Ovary (tissue), 9 donors: ENCODE results near the gene CDC42EP4. TPM values are rescaled to one million over a fixed set of nuclear protein-coding genes. Genes with fewer than 3 reads are reported as not detected.

Experiments
- DNase-seq, 5 donors: peaks; one replicate each; pipeline ENCODE4 v3.0.0-alpha.2; 2019 to 2020
- H3K27ac ChIP-seq, 2 donors: fragments of 200-600 bp; one replicate each; pipeline versions ENCODE4 v1.5.1 to v1.8.0; 2019 to 2022
- H3K27me3 ChIP-seq: fragments of 200-600 bp; one replicate; pipeline ENCODE4 v1.8.0; 2022
- H3K36me3 ChIP-seq: fragments of 200-600 bp; sonication (generic); one replicate; pipeline ENCODE4 v1.5.1; 2019
- H3K4me1 ChIP-seq: one replicate; pipeline ENCODE4 v1.8.1; 2013; ENCODE audit warnings: mild to moderate bottlenecking, moderate library complexity; ENCODE audit not compliant: insufficient read depth
- H3K4me3 ChIP-seq: fragments of 200-600 bp; sonication (generic); one replicate; pipeline ENCODE4 v1.5.1; 2017
- H3K9me3 ChIP-seq, 2 donors: fragments of 200-600 bp in 1 of 2; sonication (generic) in 1 of 2; one replicate each; pipeline versions ENCODE4 v1.5.1 to v1.8.1; 2013 to 2019; ENCODE audit warnings: mild to moderate bottlenecking in 1 of 2, moderate library complexity in 1 of 2
- CTCF ChIP-seq, 3 donors: fragments of 450-650 bp in 2 of 3; fragments of 200-600 bp in 1 of 3; IDR thresholded peaks; one replicate each; pipeline versions ENCODE4 v1.5.1 to v1.8.0; 2016 to 2022; ENCODE audit warnings: antibody characterized with exemption in 3 of 3, mild to moderate bottlenecking in 1 of 3
- EP300 ChIP-seq: sonication (generic); formaldehyde crosslinking; IDR thresholded peaks from one replicate; pipeline ENCODE4 v1.6.1; 2017; ENCODE audit warnings: antibody characterized with exemption
- POLR2A ChIP-seq: fragments of 450-650 bp; IDR thresholded peaks from one replicate; pipeline ENCODE4 v1.6.1; 2017; ENCODE audit warnings: antibody characterized with exemption, mild to moderate bottlenecking, moderate library complexity
- WGBS, 3 donors: extraction: QIAGEN DNeasy Blood & Tissue Kit in 1 of 3; methylation state at CpG; one replicate each; pipeline versions ENCODE4 v1.1.5 to v1.1.7; 2013 to 2017; 5-methylcytosine and 5-hydroxymethylcytosine counted together
- intact Hi-C, 4 donors: fragments of 100-400 bp; cut with DNase I; formaldehyde crosslinking; loops; one replicate each; pipeline versions ENCODE4 v1.11.0 to v1.15.1; 2022 to 2023
- polyA plus RNA-seq, 2 donors: library from polyadenylated mRNA; stranded (reverse); fragments of 200-250 nt in 1 of 2; fragments of 350-450 nt in 1 of 2; fragmentation: Illumina TruSeq in 1 of 2; extraction: RNeasy Lipid Tissue Mini Kit (QIAGEN cat#74804) in 1 of 2; gene quantifications; one replicate each; pipeline ENCODE4 v1.2.3, GENCODE V29; 2013 to 2014
- total RNA-seq, 7 donors: library from RNA; depleted of rRNA in 2 of 7; stranded (reverse); fragments of >200 nt in 2 of 7; fragmentation: NEBNext Ultra II Directional in 3 of 7; extraction: Animal tissue kit (Norgen Biotek cat#: 25700) in 3 of 7; gene quantifications; one replicate each; pipeline versions ENCODE4 v1.1.0 to v1.2.4, GENCODE V29; 2016 to 2023
- donor health status: DM: no; HTN: no; CAD: no; lungs with moderate emphysema.
- donor health status: DM: no; HTN: no; CAD: no.
- donor health status: Bipolar disorder and iron deficiency.
- donor health status: DM: yes; HTN: yes; CAD: no.
- donor health status: DM: no; HTN: no; CAD: no.
- donor health status: DM: yes; HTN: yes; CAD: no.

Gene CDC42EP4
- total and polyA plus RNA-seq, 9 donors: 59.0 to 171 (median 106) TPM

- no peak overlapping the region for H3K4me3 ChIP-seq
- no peaks in the 10 kb centered on the region for H3K36me3 ChIP-seq
- H3K4me1 ChIP-seq: no peaks in the 10 kb centered on the region
- WGBS, 3 donors: 82 to 89% (median 85%) methylated on average over 10 of the region's 10 CpGs
- no peaks in the 10 kb centered on the region for H3K9me3 ChIP-seq
- H3K27ac ChIP-seq: no peak overlapping the region
- no peaks in the 10 kb centered on the region for H3K27me3 ChIP-seq
- no peak for DNase-seq
- TF ChIP-seq CTCF (IDR thresholded peaks at IDR 0.05) (no peak), POLR2A (no peak), EP300 (no peak)
- intact Hi-C loops: loop anchor here in 1 of 4 donors (10.0 kb wide), 1 partner anchor 524 kb away; no protein-coding TSS in a partner anchor
Measured at GRCh38 chr17:73248532-73248931, 63.3 kb downstream of the CDC42EP4 start.

GRCh38 chr17:73247726-73248125 lies 64.1 kb downstream of the CDC42EP4 start:
- DNase-seq: no peak
- no peaks in the 10 kb centered on the region for H3K9me3 ChIP-seq
- intact Hi-C loops: loop anchor here in 1 of 4 donors (10.0 kb wide), 1 partner anchor 523 kb away; no protein-coding TSS in a partner anchor
- 67 to 81% (median 81%) methylated on average over 2 of the region's 2 CpGs for WGBS, 3 donors
- H3K4me1 ChIP-seq: no peaks in the 10 kb centered on the region
- TF ChIP-seq EP300 (no peak), POLR2A (no peak), CTCF (IDR thresholded peaks at IDR 0.05) (no peak)
- no peak overlapping the region for H3K27ac ChIP-seq
- H3K27me3 ChIP-seq: no peaks in the 10 kb centered on the region
- no peaks in the 10 kb centered on the region for H3K36me3 ChIP-seq
- H3K4me3 ChIP-seq: no peak overlapping the region

- H3K27ac ChIP-seq: no peak overlapping the region
- intact Hi-C loops: loop anchor here in 1 of 4 donors (10.0 kb wide), 1 partner anchor 516 kb away; no protein-coding TSS in a partner anchor
- no peak for TF ChIP-seq EP300
- no peak for TF ChIP-seq CTCF (IDR thresholded peaks at IDR 0.05)
- no peak for TF ChIP-seq POLR2A
- 51 to 61% (median 55%) methylated on average over 2 of the region's 2 CpGs for WGBS, 3 donors
- no peaks in the 10 kb centered on the region for H3K27me3 ChIP-seq
- no peaks in the 10 kb centered on the region for H3K9me3 ChIP-seq
- no peak for DNase-seq
- H3K4me3 ChIP-seq: no peak overlapping the region
- H3K36me3 ChIP-seq: no peaks in the 10 kb centered on the region
- H3K4me1 ChIP-seq: peaks cover 3% of the 10 kb centered on the region
Measured at GRCh38 chr17:73240561-73240960, 71.2 kb downstream of the CDC42EP4 start.

- WGBS, 3 donors: 63 to 74% (median 65%) methylated on average over 6 of the region's 6 CpGs
- no peaks in the 10 kb centered on the region for H3K36me3 ChIP-seq
- H3K4me3 ChIP-seq: no peak overlapping the region
- no peak overlapping the region for H3K27ac ChIP-seq
- H3K4me1 ChIP-seq: peaks cover 4% of the 10 kb centered on the region
- H3K9me3 ChIP-seq: no peaks in the 10 kb centered on the region
- intact Hi-C loops: loop anchor here in 1 of 4 donors (10.0 kb wide), 1 partner anchor 513 kb away; no protein-coding TSS in a partner anchor
- TF ChIP-seq EP300: no peak
- no peak for TF ChIP-seq CTCF (IDR thresholded peaks at IDR 0.05)
- TF ChIP-seq POLR2A: no peak
- H3K27me3 ChIP-seq: no peaks in the 10 kb centered on the region
- DNase-seq: no peak
Measured at GRCh38 chr17:73237714-73238113, 74.1 kb downstream of the CDC42EP4 start.
